Spleen (tissue), 7 donors: ENCODE results near the gene KIFAP3.

Experiments used
- CTCF ChIP-seq, 11 experiments: fragments of 200-600 bp in 7 of 11; fragments of 450-650 bp in 4 of 11; sonication (generic) in 4 of 11; IDR thresholded peaks in 8 of 11; conservative IDR thresholded peaks in 3 of 11; 1 replicate in 7 of 11; 2 replicates in 4 of 11; pipeline versions ENCODE4 v1.4.0 to v1.8.0; 2016 to 2021; ENCODE audit warnings: antibody characterized with exemption in 11 of 11, inconsistent platforms in 4 of 11, mild to moderate bottlenecking in 1 of 11
- POLR2AphosphoS5 ChIP-seq, 3 donors: sonication (generic); formaldehyde crosslinking; IDR thresholded peaks; one replicate each; pipeline ENCODE4 v1.5.1; 2017; ENCODE audit warnings: antibody characterized with exemption in 3 of 3
- donor health status: DM: no; HTN: no; CAD: no; lungs with moderate emphysema.
- donor health status: DM: no; HTN: no; CAD: no.
- donor health status: DM: no; HTN: no; CAD: no.

- TF ChIP-seq POLR2AphosphoS5 (IDR thresholded peaks at IDR 0.05) = no peak
- TF ChIP-seq CTCF (IDR thresholded peaks at IDR 0.05 in 8 of 11, conservative IDR thresholded peaks at IDR 0.05 in 3 of 11) = no peak
Measured at GRCh38 chr1:169899519-169900217, 174.8 kb downstream of the KIFAP3 start.
